ENCODE data around the gene ATP6V1B1.

DNA sequence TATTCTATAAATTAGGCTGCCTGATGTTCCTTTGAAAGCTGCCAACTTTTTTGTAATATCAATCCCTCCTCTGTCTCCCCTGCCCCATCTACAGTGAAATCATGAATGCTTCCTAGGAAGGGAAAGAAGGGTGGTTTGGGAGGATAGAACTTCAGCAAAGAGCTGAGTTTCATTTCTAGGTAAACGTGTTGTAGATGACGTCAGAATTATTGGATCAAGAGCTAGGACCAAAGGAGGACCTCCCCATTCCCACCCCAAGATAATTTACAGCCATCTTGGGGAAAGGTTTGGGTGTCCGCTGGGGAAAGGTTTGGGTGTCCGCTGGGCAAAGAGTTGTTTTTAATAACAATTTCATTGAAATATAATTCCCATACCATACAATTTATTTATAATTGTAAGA is 31.5 kb downstream of the ATP6V1B1 start:
- TF ChIP-seq, protein P1, sequence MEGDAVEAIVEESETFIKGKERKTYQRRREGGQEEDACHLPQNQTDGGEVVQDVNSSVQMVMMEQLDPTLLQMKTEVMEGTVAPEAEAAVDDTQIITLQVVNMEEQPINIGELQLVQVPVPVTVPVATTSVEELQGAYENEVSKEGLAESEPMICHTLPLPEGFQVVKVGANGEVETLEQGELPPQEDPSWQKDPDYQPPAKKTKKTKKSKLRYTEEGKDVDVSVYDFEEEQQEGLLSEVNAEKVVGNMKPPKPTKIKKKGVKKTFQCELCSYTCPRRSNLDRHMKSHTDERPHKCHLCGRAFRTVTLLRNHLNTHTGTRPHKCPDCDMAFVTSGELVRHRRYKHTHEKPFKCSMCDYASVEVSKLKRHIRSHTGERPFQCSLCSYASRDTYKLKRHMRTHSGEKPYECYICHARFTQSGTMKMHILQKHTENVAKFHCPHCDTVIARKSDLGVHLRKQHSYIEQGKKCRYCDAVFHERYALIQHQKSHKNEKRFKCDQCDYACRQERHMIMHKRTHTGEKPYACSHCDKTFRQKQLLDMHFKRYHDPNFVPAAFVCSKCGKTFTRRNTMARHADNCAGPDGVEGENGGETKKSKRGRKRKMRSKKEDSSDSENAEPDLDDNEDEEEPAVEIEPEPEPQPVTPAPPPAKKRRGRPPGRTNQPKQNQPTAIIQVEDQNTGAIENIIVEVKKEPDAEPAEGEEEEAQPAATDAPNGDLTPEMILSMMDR (conservative IDR thresholded peaks at IDR 0.05 in 1 of 2, IDR thresholded peaks at IDR 0.05 in 1 of 2; ENCODE audit: extremely low read depth in 1 of 2, insufficient read depth in 1 of 2, low read depth in 1 of 2, low read length in 2 of 2), result no peak
- no peak for TF ChIP-seq EZH2 (IDR thresholded peaks at IDR 0.05; ENCODE audit: borderline replicate concordance, low read length)
